Natural killer cell treated with Interleukin-12 subunit alpha and Interleukin-12 subunit beta and Interleukin-15 and Interleukin-18, amount 100 ng/mL, for 72 hours (primary cell): Measurements from ENCODE around the gene FBXL2. TPM values are rescaled to one million over a fixed set of nuclear protein-coding genes. Genes with fewer than 3 reads are reported as not detected.
"Not testable (repeated sequence)": the region's sequence is repeated elsewhere in the genome, so short reads cannot be mapped to it uniquely, and the experiment has no call there.

ENCODE experiments used
- ATAC-seq, 2 donors: fragments of 150-1000 bp; cut with Tn5 transposase in 1 of 2; sonication (Bioruptor Pico), chemical (Tn5 transposase) in 1 of 2; 2 replicates each; pipeline ENCODE4 v1.10.0; 2021
- DNase-seq: peaks from one replicate; pipeline ENCODE4 v3.0.0; 2022; ENCODE audit warnings: low spot score
- H3K27ac Mint-ChIP-seq, 2 donors: 1 replicate in 1 of 2; 2 replicates in 1 of 2; pipeline ENCODE4 v1.8.0; 2022; ENCODE audit warnings: mixed read lengths in 2 of 2, mild to moderate bottlenecking in 1 of 2, moderate library complexity in 1 of 2
- H3K27me3 Mint-ChIP-seq, 2 donors: 1 replicate in 1 of 2; 2 replicates in 1 of 2; pipeline ENCODE4 v1.8.0; 2022; ENCODE audit warnings: mixed read lengths in 2 of 2
- H3K36me3 Mint-ChIP-seq: one replicate; pipeline ENCODE4 v1.8.0; 2022; ENCODE audit warnings: mixed read lengths
- H3K4me1 Mint-ChIP-seq, 2 donors: 1 replicate in 1 of 2; 2 replicates in 1 of 2; pipeline ENCODE4 v1.8.0; 2022; ENCODE audit warnings: low read depth in 2 of 2, mixed read lengths in 2 of 2, mild to moderate bottlenecking in 1 of 2
- H3K4me3 Mint-ChIP-seq: one replicate; pipeline ENCODE4 v1.8.0; 2022; ENCODE audit warnings: mixed read lengths
- H3K9me3 Mint-ChIP-seq: 2 replicates; pipeline ENCODE4 v1.8.0; 2022; ENCODE audit warnings: mixed read lengths
- total RNA-seq, 2 donors: library from RNA; stranded (reverse); gene quantifications; one replicate each; pipeline ENCODE4 v1.2.3, GENCODE V29; 2022

Gene FBXL2
- total RNA-seq, 2 donors from 2014 or later = not detected

DNA sequence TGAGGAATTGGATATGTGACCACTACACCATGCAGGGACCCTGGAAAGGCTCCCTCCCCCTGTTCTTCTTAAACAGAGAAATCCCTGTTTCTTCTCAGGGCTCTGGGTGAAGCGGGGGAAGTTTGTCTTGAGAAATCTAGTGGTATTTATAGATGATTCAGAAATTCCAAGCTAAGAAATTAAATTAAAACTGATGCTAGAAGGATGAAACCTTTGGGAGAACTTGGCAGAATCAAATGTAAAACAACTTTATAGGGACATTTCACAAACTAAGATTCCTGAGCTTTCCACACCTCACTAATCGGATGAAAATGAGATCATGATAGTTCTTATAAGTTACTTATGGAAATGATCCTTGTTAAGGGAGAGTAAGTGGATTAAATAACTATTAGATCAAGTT lies 54.2 kb downstream of the FBXL2 start:
- Mint-ChIP-seq H3K36me3 (peaks cover 14% of the 10 kb centered on the region), H3K27me3 (peaks cover 5 to 38% of the 10 kb centered on the region in 2 donors), H3K4me1 (no peaks in the 10 kb centered on the region), H3K4me3 (no peak overlapping the region), H3K27ac (no peak overlapping the region), H3K9me3 (peaks cover 4% of the 10 kb centered on the region)
- ATAC-seq = no peak
- DNase-seq = no peak

GRCh38 chr3:33334364-33334763 lies 57.1 kb downstream of the FBXL2 start:
- no peak overlapping the region for H3K27ac Mint-ChIP-seq
- no peak overlapping the region for H3K4me3 Mint-ChIP-seq
- peaks cover 14% of the 10 kb centered on the region for H3K36me3 Mint-ChIP-seq
- H3K9me3 Mint-ChIP-seq = peaks cover 4% of the 10 kb centered on the region
- ATAC-seq (no peak), DNase-seq (no peak)
- peaks cover 5 to 17% of the 10 kb centered on the region in 2 donors for H3K27me3 Mint-ChIP-seq
- H3K4me1 Mint-ChIP-seq = no peaks in the 10 kb centered on the region

DNA sequence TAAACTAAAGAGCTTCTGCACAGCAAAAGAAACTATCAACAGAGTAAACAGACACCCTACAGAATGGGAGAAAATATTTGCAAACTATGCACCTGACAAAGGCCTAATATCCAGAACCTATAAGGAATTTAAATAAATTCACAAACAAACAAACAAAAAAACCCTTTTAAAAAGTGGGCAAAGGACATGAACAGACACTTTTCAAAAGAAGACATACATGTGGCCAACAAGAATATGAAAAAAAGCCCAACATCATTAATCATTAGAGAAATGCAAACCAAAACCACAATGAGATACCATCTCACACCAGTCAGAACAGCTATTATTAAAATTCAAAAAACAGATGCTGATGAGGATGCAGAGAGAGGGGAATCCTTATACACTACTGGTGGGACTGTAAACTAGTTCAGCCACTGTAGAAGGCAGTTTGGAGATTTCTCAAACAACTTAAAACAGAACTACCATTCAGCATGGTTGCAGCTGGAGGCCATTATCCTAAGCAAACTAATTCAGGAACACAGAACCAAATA lies 61.8 kb downstream of the FBXL2 start:
- not testable (repeated sequence) for H3K9me3 Mint-ChIP-seq, DNase-seq, H3K4me3 Mint-ChIP-seq

GRCh38 chr3:33339758-33340157 lies 62.5 kb downstream of the FBXL2 start:
- no peak overlapping the region for H3K27ac Mint-ChIP-seq
- H3K4me3 Mint-ChIP-seq = no peak overlapping the region
- DNase-seq (no peak), ATAC-seq (no peak)
- no peaks in the 10 kb centered on the region for H3K9me3 Mint-ChIP-seq
- peaks cover under 1% of the 10 kb centered on the region for H3K36me3 Mint-ChIP-seq
- H3K27me3 Mint-ChIP-seq = peaks cover 0 to 15% of the 10 kb centered on the region in 2 donors
- H3K4me1 Mint-ChIP-seq = no peaks in the 10 kb centered on the region

More for the DNA sequence above, 61.8 kb downstream of the FBXL2 start:
- H3K27me3 Mint-ChIP-seq = peaks cover 3 to 16% of the 10 kb centered on the region in 2 donors
- not testable (repeated sequence) for ATAC-seq, H3K4me1 Mint-ChIP-seq, H3K36me3 Mint-ChIP-seq, H3K27ac Mint-ChIP-seq

DNA sequence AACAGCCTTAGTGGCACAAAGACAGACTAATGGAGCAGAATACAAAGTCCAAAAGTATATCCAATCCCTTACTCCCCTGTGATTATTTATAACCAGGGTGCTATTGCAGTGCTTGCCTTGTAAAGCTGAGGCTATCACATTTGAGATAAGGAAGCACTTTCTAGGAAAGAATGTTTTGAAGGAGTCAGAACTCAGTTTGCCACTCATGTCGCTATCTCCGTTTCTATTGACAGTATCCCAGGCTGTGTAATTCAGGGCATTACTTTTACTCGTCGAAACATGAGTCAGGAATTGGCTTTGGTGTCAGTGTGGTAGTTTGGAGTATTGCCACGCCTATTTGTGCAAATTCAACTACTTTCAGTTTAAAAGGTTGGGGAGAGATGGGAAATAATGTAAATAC lies 78.4 kb downstream of the FBXL2 start:
- DNase-seq (no peak), ATAC-seq (no peak)
- Mint-ChIP-seq H3K9me3 (no peaks in the 10 kb centered on the region), H3K27me3 (peaks cover 8 to 12% of the 10 kb centered on the region in 2 donors), H3K27ac (no peak overlapping the region), H3K4me3 (no peak overlapping the region), H3K36me3 (no peaks in the 10 kb centered on the region), H3K4me1 (no peaks in the 10 kb centered on the region)

DNA sequence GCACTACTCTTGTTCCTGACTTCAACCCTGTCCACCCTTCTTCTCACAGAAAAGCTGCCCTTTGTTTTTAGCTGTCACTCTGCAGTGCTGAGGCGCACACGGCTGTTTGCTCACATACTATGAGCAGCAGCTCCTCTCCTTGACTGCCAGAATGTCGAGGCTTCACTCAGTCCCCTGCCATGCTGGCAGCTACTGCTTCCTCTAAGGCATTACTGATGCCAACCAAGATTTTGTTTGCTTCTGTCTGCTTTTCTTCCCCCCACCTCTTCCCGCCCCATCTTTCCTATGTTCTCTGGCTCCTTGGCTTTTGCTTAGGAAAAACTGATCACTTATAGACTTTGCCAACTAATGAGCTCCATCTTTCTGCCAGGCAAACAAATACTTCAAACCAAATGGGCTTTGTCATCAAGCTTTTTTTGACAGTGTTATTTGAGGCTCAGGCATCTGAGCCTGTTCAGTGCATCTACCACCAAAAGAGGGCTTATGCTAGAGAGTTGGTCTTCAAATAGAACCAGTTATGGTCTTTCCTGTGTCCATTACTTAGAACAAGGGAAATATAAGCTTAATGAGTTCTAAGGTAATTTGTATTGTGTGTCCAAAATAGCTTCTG lies 81.0 kb downstream of the FBXL2 start:
- Mint-ChIP-seq H3K4me3 (no peak overlapping the region), H3K27ac (no peak overlapping the region), H3K9me3 (no peaks in the 10 kb centered on the region), H3K4me1 (no peaks in the 10 kb centered on the region), H3K27me3 (peaks cover 8 to 13% of the 10 kb centered on the region in 2 donors), H3K36me3 (no peaks in the 10 kb centered on the region)
- no peak for ATAC-seq
- no peak for DNase-seq

GRCh38 chr3:33360136-33360825 lies 83.0 kb downstream of the FBXL2 start:
- no peak overlapping the region for H3K27ac Mint-ChIP-seq
- H3K4me1 Mint-ChIP-seq = no peaks in the 10 kb centered on the region
- DNase-seq (no peak), ATAC-seq (no peak)
- no peaks in the 10 kb centered on the region for H3K36me3 Mint-ChIP-seq
- H3K27me3 Mint-ChIP-seq = peaks cover 8 to 13% of the 10 kb centered on the region in 2 donors
- no peaks in the 10 kb centered on the region for H3K9me3 Mint-ChIP-seq
- H3K4me3 Mint-ChIP-seq = no peak overlapping the region

- H3K4me3 Mint-ChIP-seq = no peak overlapping the region
- no peak overlapping the region for H3K27ac Mint-ChIP-seq
- H3K27me3 Mint-ChIP-seq = peaks cover 8 to 9% of the 10 kb centered on the region in 2 donors
- H3K36me3 Mint-ChIP-seq = no peaks in the 10 kb centered on the region
- DNase-seq = no peak
- H3K4me1 Mint-ChIP-seq = no peaks in the 10 kb centered on the region
- no peaks in the 10 kb centered on the region for H3K9me3 Mint-ChIP-seq
- no peak for ATAC-seq
Observed at GRCh38 chr3:33363113-33363800, 86.0 kb downstream of the FBXL2 start.

- Mint-ChIP-seq H3K4me1 (no peaks in the 10 kb centered on the region), H3K9me3 (no peaks in the 10 kb centered on the region), H3K27ac (no peak overlapping the region), H3K36me3 (no peaks in the 10 kb centered on the region), H3K27me3 (peaks cover 10 to 12% of the 10 kb centered on the region in 2 donors), H3K4me3 (no peak overlapping the region)
- DNase-seq (no peak), ATAC-seq (no peak)
Observed at GRCh38 chr3:33364060-33364459, 86.8 kb downstream of the FBXL2 start.

DNA sequence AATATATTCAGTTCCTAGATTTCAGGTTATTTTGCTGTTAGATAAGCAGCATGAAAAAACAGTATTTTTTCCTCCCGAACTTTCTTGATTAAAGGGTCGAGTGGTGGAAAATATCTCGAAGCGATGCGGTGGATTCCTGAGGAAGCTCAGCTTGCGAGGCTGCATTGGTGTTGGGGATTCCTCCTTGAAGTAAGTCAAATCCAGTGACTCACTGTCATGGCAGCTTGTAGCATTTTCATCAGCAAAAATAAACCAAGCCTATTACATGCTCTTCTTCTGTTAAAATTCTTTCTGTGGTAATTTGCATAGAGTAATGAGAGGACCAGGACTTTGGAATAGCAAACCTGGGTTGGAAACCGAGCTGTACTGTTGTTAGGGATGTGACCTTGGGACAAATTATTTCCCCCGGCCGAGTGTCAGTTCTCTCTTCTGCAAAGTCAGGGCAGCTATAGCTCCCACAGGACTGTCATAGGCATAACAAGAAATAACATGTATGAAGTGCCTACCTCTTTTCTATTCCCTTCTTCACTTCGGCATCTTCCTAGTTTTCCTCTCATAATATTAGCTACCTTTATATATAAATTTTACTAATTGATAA lies 87.4 kb downstream of the FBXL2 start:
- ATAC-seq = no peak
- Mint-ChIP-seq H3K27ac (no peak overlapping the region), H3K9me3 (no peaks in the 10 kb centered on the region), H3K36me3 (no peaks in the 10 kb centered on the region), H3K4me1 (no peaks in the 10 kb centered on the region), H3K27me3 (peaks cover 13% of the 10 kb centered on the region in 2 donors), H3K4me3 (no peak overlapping the region)
- DNase-seq = no peak

DNA sequence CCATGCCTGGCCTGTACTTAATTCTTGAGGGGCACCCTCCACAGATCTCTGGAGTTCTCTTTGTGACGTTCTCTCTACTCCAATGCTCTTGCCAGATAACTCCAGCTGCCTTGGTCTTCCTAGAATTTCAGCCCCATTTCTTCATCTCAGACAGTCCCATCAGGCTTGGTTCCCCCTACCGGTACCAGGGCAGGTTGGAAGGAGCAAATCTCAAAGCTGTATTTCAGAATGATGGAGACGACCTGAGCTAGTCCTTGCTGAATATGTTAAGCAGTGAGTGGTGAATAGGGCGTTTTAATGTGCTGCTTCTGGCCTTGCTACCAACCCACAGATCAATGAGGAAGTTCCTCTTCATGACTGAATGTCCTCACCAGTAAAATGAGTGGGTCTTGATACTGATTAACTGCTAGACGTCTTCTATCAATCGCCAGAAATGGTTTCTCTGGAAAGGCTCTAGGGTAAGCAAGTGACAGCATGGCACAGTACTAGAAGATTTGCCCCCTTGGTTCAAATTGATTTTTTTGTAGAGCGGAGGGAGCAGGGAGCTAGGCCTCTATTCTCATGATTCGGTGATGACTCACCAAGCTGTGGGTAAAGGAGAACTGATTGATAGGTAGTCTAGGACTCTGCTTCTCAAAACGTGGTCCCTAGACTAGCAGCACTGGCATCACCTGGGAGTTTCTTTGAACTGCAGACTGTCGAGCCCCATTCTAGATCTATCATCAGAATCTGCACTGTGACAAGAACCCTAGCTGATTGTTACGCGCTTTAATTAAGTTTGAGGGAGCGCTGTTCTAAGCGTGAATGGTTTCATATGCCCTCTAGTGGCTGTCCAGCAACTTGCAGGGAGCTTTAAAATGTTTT lies 95.2 kb downstream of the FBXL2 start:
- no peak overlapping the region for H3K4me3 Mint-ChIP-seq
- H3K27ac Mint-ChIP-seq = no peak overlapping the region
- DNase-seq = no peak
- peaks cover 13 to 19% of the 10 kb centered on the region in 2 donors for H3K27me3 Mint-ChIP-seq
- H3K9me3 Mint-ChIP-seq = no peaks in the 10 kb centered on the region
- peaks cover 7% of the 10 kb centered on the region in 2 donors for H3K4me1 Mint-ChIP-seq
- peak; percentile 43 to 53 for ATAC-seq
- H3K36me3 Mint-ChIP-seq = no peaks in the 10 kb centered on the region

DNA sequence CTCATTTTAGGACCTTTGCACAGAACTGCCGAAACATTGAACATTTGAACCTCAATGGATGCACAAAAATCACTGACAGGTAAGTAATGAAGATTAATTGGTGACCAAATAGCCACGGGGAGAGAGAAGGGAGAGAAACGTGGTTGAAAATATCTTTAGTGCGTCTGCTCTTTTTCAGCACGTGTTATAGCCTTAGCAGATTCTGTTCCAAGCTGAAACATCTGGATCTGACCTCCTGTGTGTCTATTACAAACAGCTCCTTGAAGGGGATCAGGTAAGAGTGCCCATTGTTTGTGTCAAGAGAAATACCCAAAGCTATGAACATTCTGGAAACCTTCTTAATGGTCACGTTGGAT lies 95.8 kb downstream of the FBXL2 start:
- Mint-ChIP-seq H3K4me3 (no peak overlapping the region), H3K9me3 (no peaks in the 10 kb centered on the region), H3K27ac (no peak overlapping the region), H3K27me3 (peaks cover 10 to 14% of the 10 kb centered on the region in 2 donors), H3K36me3 (no peaks in the 10 kb centered on the region), H3K4me1 (peaks cover 7% of the 10 kb centered on the region in 2 donors)
- ATAC-seq (no peak), DNase-seq (no peak)

- H3K27ac Mint-ChIP-seq = no peak overlapping the region
Observed at GRCh38 chr3:33377489-33377888, 100.2 kb downstream of the FBXL2 start.

More at GRCh38 chr3:33377489-33377888, 100.2 kb downstream of the FBXL2 start:
- peak in 1 of 2 donors; percentile 45 for ATAC-seq
- peaks cover 6 to 7% of the 10 kb centered on the region in 2 donors for H3K4me1 Mint-ChIP-seq
- no peaks in the 10 kb centered on the region for H3K9me3 Mint-ChIP-seq
- no peak for DNase-seq
- H3K27me3 Mint-ChIP-seq = no peaks in the 10 kb centered on the region
- no peaks in the 10 kb centered on the region for H3K36me3 Mint-ChIP-seq
- no peak overlapping the region for H3K4me3 Mint-ChIP-seq
